A549 treated with AZD9567 at 1 μM for 4 hours (cell line): Measurements from ENCODE around the gene ZIM2. TPM values are rescaled to one million over a fixed set of nuclear protein-coding genes. Genes with fewer than 3 reads are reported as not detected.

Experiments used
- total RNA-seq: library from RNA; stranded (reverse); fragments of 200-300 nt; extraction: Qiagen RNA extraction; gene quantifications from 5 replicates; pipeline ENCODE4 v1.2.3, GENCODE V29; 2022; ENCODE audit not compliant: insufficient read depth

Gene ZIM2
- not detected in 5 replicates for total RNA-seq

GRCh38 chr19:56840451-56841192 is at the start of gene ZIM2, which contains the start of gene PEG3:
TSS of gene ZIM2 (minus strand) at chr19:56840726. CDS start at chr19:56824277, 16,449 bp downstream.
TSS of gene PEG3 (minus strand) at chr19:56840726. CDS start at chr19:56824655, 16,071 bp downstream.

Other genes with a start within 250 kb of the ZIM2 start
- gene ZNF71, start 245.4 kb downstream of the ZIM2 start, total RNA-seq = 10.5 to 12.5 TPM (median 11.6 TPM) in 5 replicates
- 0.11 to 0.22 TPM (median 0.13 TPM) in 4 of 5 replicates, not detected in the other for gene SMIM17, start 197.6 kb downstream of the ZIM2 start, total RNA-seq
- gene ZNF835, start 169.0 kb downstream of the ZIM2 start, total RNA-seq = not detected in 5 replicates
- gene PEG3, start within 50 bp of the ZIM2 start, total RNA-seq = not detected in 5 replicates